Gastroesophageal sphincter (tissue), 4 donors: ENCODE measurements around the gene PLK3. TPM values are rescaled to one million over a fixed set of nuclear protein-coding genes. Genes with fewer than 3 reads are reported as not detected.
"Not testable (repeated sequence)": the region's sequence is repeated elsewhere in the genome, so short reads cannot be mapped to it uniquely, and the experiment has no call there.

Source experiments
- ATAC-seq: fragments of 150-250 bp; one replicate; pipeline ENCODE4 v1.9.1; 2016; ENCODE audit warnings: mild to moderate bottlenecking, moderate library complexity
- H3K27ac ChIP-seq, 4 donors: fragments of 200-600 bp; sonication (generic) in 3 of 4; 1 replicate in 3 of 4; 2 replicates in 1 of 4; pipeline ENCODE4 v1.5.1; 2016 to 2019
- H3K27me3 ChIP-seq: fragments of 200-600 bp; sonication (generic); one replicate; pipeline ENCODE4 v1.5.1; 2019
- H3K36me3 ChIP-seq, 2 donors: fragments of 200-600 bp; sonication (generic); one replicate each; pipeline ENCODE4 v1.5.1; 2019; ENCODE audit warnings: control low read depth in 1 of 2
- H3K4me1 ChIP-seq, 3 donors: fragments of 200-600 bp; sonication (generic); 1 replicate in 2 of 3; 2 replicates in 1 of 3; pipeline ENCODE4 v1.5.1; 2016 to 2019; ENCODE audit warnings: control low read depth in 2 of 3
- H3K4me3 ChIP-seq, 2 donors: fragments of 200-600 bp; sonication (generic); one replicate each; pipeline ENCODE4 v1.5.1; 2019; ENCODE audit warnings: mild to moderate bottlenecking in 1 of 2, moderate library complexity in 1 of 2
- H3K9me3 ChIP-seq, 3 donors: fragments of 200-600 bp; sonication (generic); one replicate each; pipeline ENCODE4 v1.5.1; 2017 to 2019; ENCODE audit warnings: control low read depth in 2 of 3
- EP300 ChIP-seq: sonication (generic); formaldehyde crosslinking; IDR thresholded peaks from one replicate; pipeline ENCODE4 v1.6.1; 2017; ENCODE audit warnings: antibody characterized with exemption, mild to moderate bottlenecking
- POLR2A ChIP-seq, 2 donors: fragments of 450-650 bp; IDR thresholded peaks; one replicate each; pipeline ENCODE4 v1.6.1; 2017; ENCODE audit warnings: antibody characterized with exemption in 2 of 2, mild to moderate bottlenecking in 2 of 2, moderate library complexity in 1 of 2
- POLR2AphosphoS5 ChIP-seq: sonication (generic); formaldehyde crosslinking; IDR thresholded peaks from one replicate; pipeline ENCODE4 v1.6.1; 2017; ENCODE audit warnings: antibody characterized with exemption
- WGBS, 2 donors: methylation state at CpG; one replicate each; pipeline ENCODE4 v1.1.5; 2018; ENCODE audit warnings: low coverage in 1 of 2; 5-methylcytosine and 5-hydroxymethylcytosine counted together
- total RNA-seq, 4 donors: library from RNA; depleted of rRNA; stranded (reverse); fragments of >200 nt; gene quantifications; one replicate each; pipeline ENCODE4 v1.1.0, GENCODE V29; 2016
- TF ChIP-seq, protein P1 (sequence below), 4 experiments: fragments of 200-600 bp in 2 of 4; fragments of 450-650 bp in 2 of 4; sonication (generic) in 1 of 4; IDR thresholded peaks; one replicate each; pipeline ENCODE4 v1.5.1; 2017 to 2019; ENCODE audit warnings: antibody characterized with exemption in 4 of 4, mild to moderate bottlenecking in 2 of 4, moderate library complexity in 2 of 4

The PLK3 gene
- total RNA-seq, 4 donors from 2014 or later = 9.4 to 31.2 (median 12.0) TPM

DNA sequence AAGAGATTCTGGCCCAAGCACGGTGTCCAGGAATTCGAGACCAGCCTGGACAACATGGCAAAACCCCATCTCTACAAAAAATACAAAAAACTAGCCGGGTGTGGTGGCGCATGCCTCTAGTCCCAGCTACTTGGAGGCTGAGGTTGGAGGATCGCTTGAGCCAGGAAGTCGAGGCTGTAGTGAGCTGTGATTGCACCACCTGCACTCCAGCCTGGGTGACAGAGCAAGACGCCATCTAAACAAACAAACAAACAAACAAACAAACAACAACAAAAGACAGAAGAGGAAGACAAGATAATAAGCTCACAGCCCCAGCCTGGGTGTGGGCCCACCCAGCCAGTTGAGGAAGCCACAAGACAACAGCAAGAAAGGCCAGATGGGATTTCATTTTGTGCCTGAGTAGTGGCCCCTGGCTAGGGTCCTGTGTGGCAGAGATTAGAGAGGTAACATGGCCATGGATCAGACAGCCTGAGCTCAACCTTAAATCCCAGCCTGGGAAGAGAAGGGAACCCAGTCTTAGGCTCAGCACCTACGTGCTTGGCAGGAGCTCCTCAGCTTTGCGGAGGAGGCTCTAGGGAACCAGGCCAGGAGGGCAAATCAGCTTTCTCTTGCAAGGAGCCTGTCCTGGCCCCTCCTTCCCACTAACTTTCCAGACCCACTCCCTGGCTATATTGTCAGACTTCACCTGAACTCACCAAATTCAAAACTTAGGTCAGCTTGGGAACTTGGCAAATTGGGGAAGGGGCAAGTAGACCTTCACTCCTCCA is 7.3 kb upstream of the PLK3 start:
- no peak for ATAC-seq
- 83 to 84% methylated on average over 3 to 4 of the region's 9 CpGs for WGBS, 2 donors
- Histone ChIP-seq H3K27ac (no peak overlapping the region), H3K4me1 (no peaks in the 10 kb centered on the region), H3K27me3 (no peaks in the 10 kb centered on the region), H3K4me3 (no peak overlapping the region), H3K9me3 (no peaks in the 10 kb centered on the region), H3K36me3 (no peaks in the 10 kb centered on the region)
- TF ChIP-seq EP300 = no peak
- no peak for TF ChIP-seq POLR2AphosphoS5
- TF ChIP-seq, protein P1, sequence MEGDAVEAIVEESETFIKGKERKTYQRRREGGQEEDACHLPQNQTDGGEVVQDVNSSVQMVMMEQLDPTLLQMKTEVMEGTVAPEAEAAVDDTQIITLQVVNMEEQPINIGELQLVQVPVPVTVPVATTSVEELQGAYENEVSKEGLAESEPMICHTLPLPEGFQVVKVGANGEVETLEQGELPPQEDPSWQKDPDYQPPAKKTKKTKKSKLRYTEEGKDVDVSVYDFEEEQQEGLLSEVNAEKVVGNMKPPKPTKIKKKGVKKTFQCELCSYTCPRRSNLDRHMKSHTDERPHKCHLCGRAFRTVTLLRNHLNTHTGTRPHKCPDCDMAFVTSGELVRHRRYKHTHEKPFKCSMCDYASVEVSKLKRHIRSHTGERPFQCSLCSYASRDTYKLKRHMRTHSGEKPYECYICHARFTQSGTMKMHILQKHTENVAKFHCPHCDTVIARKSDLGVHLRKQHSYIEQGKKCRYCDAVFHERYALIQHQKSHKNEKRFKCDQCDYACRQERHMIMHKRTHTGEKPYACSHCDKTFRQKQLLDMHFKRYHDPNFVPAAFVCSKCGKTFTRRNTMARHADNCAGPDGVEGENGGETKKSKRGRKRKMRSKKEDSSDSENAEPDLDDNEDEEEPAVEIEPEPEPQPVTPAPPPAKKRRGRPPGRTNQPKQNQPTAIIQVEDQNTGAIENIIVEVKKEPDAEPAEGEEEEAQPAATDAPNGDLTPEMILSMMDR (IDR thresholded peaks at IDR 0.05) = no peak

DNA sequence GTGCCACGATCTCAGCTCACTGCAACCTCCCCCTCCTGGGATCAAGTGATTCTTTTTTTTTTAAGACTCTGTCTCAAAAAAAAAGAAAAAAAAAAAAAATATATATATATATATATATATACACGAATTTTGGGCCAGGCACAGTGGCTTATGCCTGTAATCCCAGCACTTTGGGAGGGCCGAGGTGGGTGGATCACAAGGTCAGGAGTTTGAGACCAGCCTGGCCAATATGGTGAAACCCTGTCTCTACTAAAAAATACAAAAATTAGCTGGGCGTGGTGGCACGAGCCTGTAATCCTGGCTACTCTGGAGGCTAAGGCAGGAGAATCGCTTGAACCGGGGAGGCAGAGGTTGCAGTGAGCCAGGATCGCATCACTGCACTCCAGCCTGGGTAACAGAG is 2.3 kb upstream of the PLK3 start:
- H3K9me3 ChIP-seq, H3K4me3 ChIP-seq, H3K27me3 ChIP-seq, ATAC-seq, H3K36me3 ChIP-seq: not testable (repeated sequence)
- Histone ChIP-seq H3K27ac (peak overlapping the region in 2 of 4 donors; percentile 95 to 96), H3K4me1 (peaks cover 0 to 33% (median 15%) of the 10 kb centered on the region in 3 donors)
- 74% methylated on average over 6 of the region's 8 CpGs for WGBS, 2 donors

DNA sequence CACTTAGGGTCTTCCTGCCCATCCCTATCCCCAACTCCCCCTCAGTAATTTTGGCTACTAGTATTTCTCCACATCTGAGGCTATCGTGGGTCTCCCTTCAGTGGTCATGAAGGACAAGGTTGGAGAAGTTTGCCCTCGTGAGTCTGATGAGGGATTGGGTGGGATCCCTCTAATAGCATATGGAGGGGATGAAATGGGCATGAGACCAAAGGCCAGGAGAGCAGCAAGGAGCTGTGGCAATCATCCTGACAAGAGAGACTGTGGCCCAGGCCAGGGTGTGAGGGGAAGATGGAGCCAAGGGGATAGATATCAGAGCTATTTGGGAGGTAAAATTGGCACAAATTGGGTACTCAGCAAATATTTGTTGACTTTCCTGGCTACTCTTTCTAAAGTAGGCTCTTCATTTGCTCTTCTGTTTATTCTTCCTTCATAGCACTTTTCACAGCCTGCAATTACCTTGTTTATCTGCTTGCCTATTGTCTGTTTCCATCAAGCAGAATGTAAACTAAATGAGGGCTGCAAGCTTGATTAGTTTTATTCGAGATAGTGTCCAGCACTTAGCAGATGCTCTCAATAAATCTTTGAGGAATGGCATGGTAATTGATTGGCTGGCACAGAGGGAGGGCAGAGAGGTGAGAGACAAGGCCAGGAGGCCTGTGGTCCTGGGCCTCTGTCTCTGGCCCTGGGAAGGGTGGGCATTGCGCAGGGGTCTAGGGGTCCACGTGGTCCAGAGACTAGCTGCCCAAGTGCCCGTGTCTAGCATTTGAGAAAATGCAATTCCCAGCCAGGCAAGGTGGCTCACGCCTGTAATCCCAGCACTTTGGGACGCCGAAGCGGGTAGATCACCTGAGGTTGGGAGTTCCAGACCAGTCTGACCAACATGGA is 1.5 kb upstream of the PLK3 start:
- H3K9me3 ChIP-seq = no peaks in the 10 kb centered on the region
- no peak overlapping the region for H3K4me3 ChIP-seq
- no peaks in the 10 kb centered on the region for H3K27me3 ChIP-seq
- ATAC-seq = no peak
- H3K27ac ChIP-seq = peak overlapping the region; percentile 26 to 96 (median 96)
- peaks cover 0 to 14% of the 10 kb centered on the region in 2 donors for H3K36me3 ChIP-seq
- WGBS, 2 donors = 40 to 67% methylated on average over 1 of the region's 10 CpGs
- TF ChIP-seq, protein P1 (IDR thresholded peaks at IDR 0.05) = no peak
- TF ChIP-seq POLR2A (IDR thresholded peaks at IDR 0.05) (no peak), POLR2AphosphoS5 (no peak), EP300 (no peak)
- H3K4me1 ChIP-seq = peaks cover 0 to 41% (median 21%) of the 10 kb centered on the region in 3 donors

DNA sequence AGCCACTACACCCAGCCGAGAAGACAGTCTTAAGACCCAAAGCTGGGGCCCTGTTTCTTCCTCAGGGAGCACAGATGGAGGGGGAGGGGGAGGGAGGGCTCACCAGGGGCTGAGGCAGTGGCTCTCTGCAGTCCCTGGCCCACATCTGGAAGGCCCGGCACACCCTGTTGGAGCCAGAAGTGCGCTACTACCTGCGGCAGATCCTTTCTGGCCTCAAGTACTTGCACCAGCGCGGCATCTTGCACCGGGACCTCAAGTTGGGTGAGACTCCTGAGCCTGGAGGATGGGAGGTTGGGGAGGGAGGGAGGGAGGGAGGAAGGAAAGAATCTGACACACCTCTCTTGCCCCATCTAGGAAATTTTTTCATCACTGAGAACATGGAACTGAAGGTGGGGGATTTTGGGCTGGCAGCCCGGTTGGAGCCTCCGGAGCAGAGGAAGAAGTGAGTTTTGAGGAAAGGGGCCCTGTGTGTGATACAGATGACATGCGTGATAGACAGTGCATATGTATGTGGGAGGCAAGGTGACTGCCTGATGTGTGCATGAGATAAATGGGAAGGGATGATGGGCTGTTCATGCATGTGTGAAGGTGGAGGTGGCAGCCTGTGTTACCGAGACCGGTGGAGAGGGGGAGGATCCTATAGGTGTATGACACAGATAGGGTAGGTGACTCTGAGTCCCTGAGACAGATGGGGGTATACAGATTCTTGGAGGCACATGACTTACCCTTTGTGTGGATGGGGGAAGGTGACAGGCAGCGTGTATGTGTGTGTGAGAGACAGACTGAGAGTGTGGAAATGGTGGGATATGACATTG is 1.5 kb downstream of the PLK3 start:
- ATAC-seq = no peak
- 48 to 88% methylated on average over 6 of the region's 13 CpGs for WGBS, 2 donors
- peak overlapping the region in 1 of 2 donors; percentile 93 for H3K4me3 ChIP-seq
- TF ChIP-seq POLR2A (IDR thresholded peaks at IDR 0.05) (no peak), EP300 (no peak), POLR2AphosphoS5 (no peak)
- TF ChIP-seq, protein P1 (IDR thresholded peaks at IDR 0.05) = no peak
- peaks cover 7 to 60% (median 32%) of the 10 kb centered on the region in 3 donors for H3K4me1 ChIP-seq
- H3K9me3 ChIP-seq = no peaks in the 10 kb centered on the region
- no peaks in the 10 kb centered on the region for H3K27me3 ChIP-seq
- peak overlapping the region in 3 of 4 donors; percentile 72 to 96 (median 96) for H3K27ac ChIP-seq
- peaks cover 0 to 43% of the 10 kb centered on the region in 2 donors for H3K36me3 ChIP-seq
